Gastrocnemius medialis (tissue), 4 donors: ENCODE data around the gene CTDSPL. TPM values are rescaled to one million over a fixed set of nuclear protein-coding genes. Genes with fewer than 3 reads are reported as not detected.

Experiments used
- ATAC-seq, 2 donors: fragments of 150-250 bp; one replicate each; pipeline ENCODE4 v1.9.1; 2016
- DNase-seq, 2 donors: peaks; one replicate each; pipeline ENCODE4 v3.0.0-alpha.2; 2019
- H3K27ac ChIP-seq, 4 donors: fragments of 200-600 bp; sonication (generic); 1 replicate in 1 of 4; 2 replicates in 3 of 4; pipeline ENCODE4 v1.5.1; 2016 to 2018; ENCODE audit warnings: mild to moderate bottlenecking in 2 of 4, moderate library complexity in 1 of 4
- H3K27me3 ChIP-seq, 3 donors: fragments of 200-600 bp; sonication (generic) in 2 of 3; 1 replicate in 1 of 3; 2 replicates in 2 of 3; pipeline versions ENCODE4 v1.5.1 to v1.6.0; 2016 to 2019; ENCODE audit warnings: mild to moderate bottlenecking in 1 of 3, moderate library complexity in 1 of 3
- H3K36me3 ChIP-seq, 2 donors: fragments of 200-600 bp; sonication (generic) in 1 of 2; one replicate each; pipeline ENCODE4 v1.5.1; 2017 to 2018
- H3K4me1 ChIP-seq, 2 donors: fragments of 200-600 bp; sonication (generic) in 1 of 2; one replicate each; pipeline ENCODE4 v1.5.1; 2016 to 2017; ENCODE audit warnings: mild to moderate bottlenecking in 2 of 2
- H3K4me3 ChIP-seq, 4 donors: fragments of 200-600 bp; sonication (generic) in 3 of 4; 1 replicate in 1 of 4; 2 replicates in 3 of 4; pipeline ENCODE4 v1.5.1; 2016 to 2019; ENCODE audit warnings: mild to moderate bottlenecking in 2 of 4
- H3K9me3 ChIP-seq, 3 donors: fragments of 200-600 bp; sonication (generic) in 2 of 3; 1 replicate in 1 of 3; 2 replicates in 2 of 3; pipeline ENCODE4 v1.5.1; 2016 to 2019
- POLR2A ChIP-seq, 2 donors: fragments of 450-650 bp; IDR thresholded peaks; one replicate each; pipeline ENCODE4 v1.6.1; 2017; ENCODE audit warnings: antibody characterized with exemption in 2 of 2, mild to moderate bottlenecking in 2 of 2, moderate library complexity in 2 of 2
- in situ Hi-C, 4 donors: fragments of 200-750 bp; cut with MboI; loops; one replicate each; pipeline versions ENCODE4 v1.15.0 to v1.8.0; 2017; ENCODE audit warnings: low sequenced_read_pairs in 4 of 4
- intact Hi-C: fragments of 100-400 bp; cut with DNase I; formaldehyde crosslinking; loops from one replicate; pipeline ENCODE4 v1.15.1; 2023; ENCODE audit warnings: low total_unique reads
- total RNA-seq, 4 donors: library from RNA; depleted of rRNA; stranded (reverse); fragments of >200 nt; gene quantifications; one replicate each; pipeline versions ENCODE4 v1.1.0 to v1.2.3, GENCODE V29; 2016
- TF ChIP-seq, protein P1 (sequence below), 5 experiments: fragments of 450-650 bp in 3 of 5; fragments of 200-600 bp in 2 of 5; sonication (generic) in 2 of 5; IDR thresholded peaks in 4 of 5; conservative IDR thresholded peaks in 1 of 5; 1 replicate in 4 of 5; 2 replicates in 1 of 5; pipeline ENCODE4 v1.5.1; 2016 to 2019; ENCODE audit warnings: antibody characterized with exemption in 5 of 5, mild to moderate bottlenecking in 3 of 5, moderate library complexity in 3 of 5

Gene CTDSPL
- total RNA-seq, 4 donors from 2014 or later: 12.1 to 23.1 (median 14.6) TPM

DNA sequence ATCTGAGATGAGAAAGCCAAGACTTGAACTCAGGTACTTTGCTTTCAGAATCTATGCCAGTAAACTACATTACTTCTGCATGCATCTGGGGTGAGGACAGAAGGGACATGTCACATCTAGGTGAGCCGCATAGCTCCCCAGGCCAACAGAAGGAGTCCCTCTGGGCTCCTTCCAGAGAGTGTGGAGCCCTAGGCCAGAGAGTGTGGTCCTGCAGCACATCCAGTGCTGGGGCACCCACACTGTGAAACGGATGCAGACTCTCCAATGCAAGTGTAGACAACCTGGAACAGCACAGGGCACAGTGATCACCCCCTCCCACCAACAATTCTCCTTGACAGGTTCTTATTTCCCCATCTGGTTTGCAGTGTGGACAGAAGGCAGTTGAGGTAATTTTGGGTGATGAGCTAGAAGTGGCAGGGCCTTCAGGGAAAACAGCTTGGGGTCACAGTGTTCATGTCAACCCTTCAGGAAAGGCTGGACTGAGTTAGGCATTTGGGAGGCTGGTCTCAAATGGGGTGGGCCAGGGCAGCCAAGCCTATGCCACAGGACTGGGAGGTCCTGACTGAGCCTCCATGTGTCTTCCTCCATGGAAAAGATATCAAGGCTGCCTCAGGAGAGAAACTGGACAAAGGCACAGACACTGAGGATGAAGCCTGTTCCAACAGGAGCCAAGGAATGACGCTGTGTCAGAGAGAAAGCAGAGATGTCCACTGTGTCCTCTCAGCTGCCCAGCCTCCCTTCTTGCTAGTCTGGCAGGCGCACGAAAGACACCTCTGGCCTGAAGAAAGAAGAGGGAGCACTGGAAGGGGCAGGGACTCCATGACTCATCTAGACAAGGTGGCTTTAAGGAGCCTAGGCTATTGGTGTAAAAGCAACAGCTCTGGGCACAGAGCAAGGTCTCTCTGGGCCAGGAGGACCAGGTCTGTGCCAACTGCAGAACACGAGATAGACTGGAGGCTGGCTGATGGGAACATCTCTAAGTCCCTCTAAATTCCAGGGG lies 166.1 kb downstream of the CTDSPL start:
- Histone ChIP-seq H3K27ac (no peak overlapping the region), H3K36me3 (no peaks in the 10 kb centered on the region), H3K9me3 (no peaks in the 10 kb centered on the region), H3K27me3 (peaks cover 0 to 15% (median 5%) of the 10 kb centered on the region in 3 donors), H3K4me3 (no peak overlapping the region), H3K4me1 (peaks cover 6 to 29% of the 10 kb centered on the region in 2 donors)
- in situ Hi-C loops (no loop called here), intact Hi-C loops (no loop called here)
- no peak for ATAC-seq
- no peak for DNase-seq
- no peak for TF ChIP-seq POLR2A (IDR thresholded peaks at IDR 0.05)
- TF ChIP-seq, protein P1, sequence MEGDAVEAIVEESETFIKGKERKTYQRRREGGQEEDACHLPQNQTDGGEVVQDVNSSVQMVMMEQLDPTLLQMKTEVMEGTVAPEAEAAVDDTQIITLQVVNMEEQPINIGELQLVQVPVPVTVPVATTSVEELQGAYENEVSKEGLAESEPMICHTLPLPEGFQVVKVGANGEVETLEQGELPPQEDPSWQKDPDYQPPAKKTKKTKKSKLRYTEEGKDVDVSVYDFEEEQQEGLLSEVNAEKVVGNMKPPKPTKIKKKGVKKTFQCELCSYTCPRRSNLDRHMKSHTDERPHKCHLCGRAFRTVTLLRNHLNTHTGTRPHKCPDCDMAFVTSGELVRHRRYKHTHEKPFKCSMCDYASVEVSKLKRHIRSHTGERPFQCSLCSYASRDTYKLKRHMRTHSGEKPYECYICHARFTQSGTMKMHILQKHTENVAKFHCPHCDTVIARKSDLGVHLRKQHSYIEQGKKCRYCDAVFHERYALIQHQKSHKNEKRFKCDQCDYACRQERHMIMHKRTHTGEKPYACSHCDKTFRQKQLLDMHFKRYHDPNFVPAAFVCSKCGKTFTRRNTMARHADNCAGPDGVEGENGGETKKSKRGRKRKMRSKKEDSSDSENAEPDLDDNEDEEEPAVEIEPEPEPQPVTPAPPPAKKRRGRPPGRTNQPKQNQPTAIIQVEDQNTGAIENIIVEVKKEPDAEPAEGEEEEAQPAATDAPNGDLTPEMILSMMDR (IDR thresholded peaks at IDR 0.05 in 4 of 5, conservative IDR thresholded peaks at IDR 0.05 in 1 of 5): no peak

DNA sequence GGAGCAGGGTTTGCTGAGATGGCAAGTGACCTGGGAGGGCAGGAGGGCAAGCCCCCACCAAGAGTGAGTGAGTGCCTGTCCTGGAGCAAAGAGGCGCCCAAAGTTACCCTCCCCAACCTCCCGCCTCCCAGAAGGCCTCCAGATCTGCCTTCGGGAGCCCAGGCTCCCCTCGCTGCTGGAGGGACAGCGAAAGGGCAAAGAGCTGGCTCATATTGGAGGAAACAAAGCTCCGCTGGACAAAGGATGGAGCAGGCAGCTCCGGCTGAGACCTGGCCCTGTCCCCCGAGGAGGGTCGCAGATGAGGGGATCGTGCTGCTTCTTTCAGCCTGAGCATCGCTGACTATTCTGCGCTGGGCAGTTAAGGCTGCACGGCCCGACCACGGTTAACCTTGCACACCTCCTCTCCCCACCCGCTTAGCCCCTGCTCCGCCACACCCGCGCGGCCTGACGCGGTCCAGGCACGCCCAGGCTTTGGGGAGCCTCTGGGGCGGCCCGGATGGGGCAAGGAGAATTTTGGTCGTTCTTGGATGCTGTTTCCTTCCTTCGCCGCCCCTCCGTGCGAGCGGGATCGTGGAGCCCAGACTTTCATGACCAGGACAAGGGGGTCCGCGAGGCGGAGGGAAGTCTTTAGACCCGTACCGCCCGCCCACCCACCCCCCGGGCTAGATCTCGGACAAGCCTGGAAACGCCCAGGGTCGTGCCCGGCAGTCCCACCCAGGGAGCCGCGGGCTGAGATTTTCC lies 167.1 kb downstream of the CTDSPL start:
- intact Hi-C loops: no loop called here
- in situ Hi-C loops: no loop called here
- TF ChIP-seq POLR2A (IDR thresholded peaks at IDR 0.05): no peak
- TF ChIP-seq, protein P1 (IDR thresholded peaks at IDR 0.05 in 4 of 5, conservative IDR thresholded peaks at IDR 0.05 in 1 of 5): no peak
- peaks cover 0 to 15% (median 5%) of the 10 kb centered on the region in 3 donors for H3K27me3 ChIP-seq
- H3K4me3 ChIP-seq: peak overlapping the region; percentile 59 to 75 (median 64)
- H3K9me3 ChIP-seq: no peaks in the 10 kb centered on the region
- DNase-seq (no peak), ATAC-seq (no peak)
- H3K36me3 ChIP-seq: no peaks in the 10 kb centered on the region
- peaks cover 6 to 24% of the 10 kb centered on the region in 2 donors for H3K4me1 ChIP-seq
- peak overlapping the region; percentile 37 to 70 (median 68) for H3K27ac ChIP-seq

DNA sequence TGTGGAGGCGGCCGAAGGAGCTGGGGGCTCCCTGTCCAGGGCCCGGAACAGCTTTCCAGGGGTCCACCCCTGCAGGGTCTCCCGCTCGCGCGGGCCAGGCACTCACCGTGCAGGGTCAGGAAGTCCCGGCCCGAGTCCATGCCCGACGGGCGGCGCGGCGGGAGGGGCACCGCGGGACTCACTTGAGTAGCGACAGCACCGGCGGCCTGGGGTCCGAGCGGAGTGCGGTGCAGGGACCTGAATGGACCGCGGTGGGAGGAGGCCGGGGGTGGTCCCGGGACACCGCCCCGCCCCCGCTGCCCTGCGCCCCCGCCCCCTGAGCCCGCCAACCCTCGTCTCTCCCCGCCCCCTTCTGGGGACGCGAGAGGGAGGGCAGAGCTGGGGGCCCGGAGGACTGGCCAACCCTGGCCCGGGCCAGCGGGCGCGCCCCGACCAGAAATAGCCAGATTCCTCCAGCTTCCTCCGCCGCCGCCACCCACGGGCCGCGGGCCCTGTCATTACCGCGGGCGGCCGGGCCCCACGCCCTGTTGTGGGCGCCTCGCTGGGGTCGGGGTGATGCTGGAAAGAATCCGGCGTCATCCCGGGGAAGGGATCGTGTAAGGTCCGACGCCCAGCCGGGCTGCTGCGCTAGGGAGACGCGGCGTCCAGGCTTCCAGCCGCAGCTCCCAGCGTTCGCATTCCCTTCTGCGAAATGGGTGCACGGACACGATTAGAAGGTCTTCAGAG lies 167.9 kb downstream of the CTDSPL start, which contains the start of gene PLCD1:
Gene PLCD1 (minus strand): TSS at position 243 of the 726 bp plus-strand sequence. CDS start 103 bp downstream, at position 140.
- in situ Hi-C loops (no loop called here), intact Hi-C loops (no loop called here)
- H3K27me3 ChIP-seq: peaks cover 0 to 15% (median 5%) of the 10 kb centered on the region in 3 donors
- H3K4me1 ChIP-seq: peaks cover 6 to 19% of the 10 kb centered on the region in 2 donors
- peak within 1 kb of the TSS; percentile 50 to 70 (median 68) for H3K27ac ChIP-seq
- H3K4me3 ChIP-seq: peak within 1 kb of the TSS; percentile 59 to 75 (median 64)
- peak in 1 of 2 donors; percentile 11 for TF ChIP-seq POLR2A (IDR thresholded peaks at IDR 0.05)
- TF ChIP-seq, protein P1 (IDR thresholded peaks at IDR 0.05 in 4 of 5, conservative IDR thresholded peaks at IDR 0.05 in 1 of 5): no peak
- DNase-seq: peak; percentile 40 to 61
- ATAC-seq: peak in 1 of 2 donors; percentile 3
- no peaks in the 10 kb centered on the region for H3K9me3 ChIP-seq
- no peaks in the 10 kb centered on the region for H3K36me3 ChIP-seq
